ENCODE data around the gene TNIP2. TPM values are rescaled to one million over a fixed set of nuclear protein-coding genes. Genes with fewer than 3 reads are reported as not detected.

Gene TNIP2
- total and polyA plus RNA-seq, 2 of the 8 experiments (the other 6 are each of a cell fraction or from before 2014, with no cell fraction given) = 23.7 to 37.7 TPM

DNA sequence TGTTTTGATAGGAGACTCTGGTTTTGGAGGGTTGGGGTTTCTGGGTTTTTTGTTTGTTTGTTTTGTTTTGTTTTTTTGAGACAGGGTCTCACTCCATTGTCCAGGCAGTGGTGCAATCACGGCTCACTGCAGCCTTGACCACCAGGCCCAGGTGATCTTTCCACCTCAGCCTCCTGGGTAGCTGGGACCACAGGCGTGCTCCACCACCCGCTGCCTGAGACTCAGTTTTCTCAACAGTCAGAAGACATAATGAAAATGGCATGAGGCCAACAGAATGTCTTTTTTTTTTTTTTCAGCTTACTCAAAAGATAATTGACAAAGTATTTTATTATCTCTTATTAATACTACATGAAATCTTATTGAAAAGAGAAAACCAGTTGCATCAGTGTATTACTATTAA, 32.4 kb downstream of the TNIP2 start:
- H2BK5ac ChIP-seq (ENCODE audit: low read depth, low read length) = no peak overlapping the region
- no peak for DNase-seq (ENCODE audit: low read depth in 1 of 2, low spot score in 2 of 2)
- H2AK5ac ChIP-seq (ENCODE audit: low read depth, low read length) = no peak overlapping the region
- H2AFZ ChIP-seq (ENCODE audit: low read length) = no peak overlapping the region
- no peak overlapping the region for H3K4ac ChIP-seq (replicated peaks; ENCODE audit: insufficient read length, low read depth, low read length)
- H3K18ac ChIP-seq (ENCODE audit: extremely low read depth, low read length) = no peak overlapping the region
- H3K27ac ChIP-seq (ENCODE audit: low read depth, low read length) = no peak overlapping the region
- peaks cover 0 to 4% of the 10 kb centered on the region in 2 experiments for H4K20me1 ChIP-seq (replicated peaks in 1 of 2; ENCODE audit: control insufficient read depth in 1 of 2, insufficient read depth in 2 of 2, low read length in 2 of 2)
- peaks cover 0 to 22% (median 6%) of the 10 kb centered on the region in 4 experiments; a peak in 5 of 8 replicates for H3K36me3 ChIP-seq (ENCODE audit: control insufficient read depth in 2 of 4, insufficient read depth in 4 of 4, low read length in 3 of 4)
- no peak overlapping the region for H3K56ac ChIP-seq (replicated peaks; ENCODE audit: insufficient read length, low read depth, low read length)
- no peaks in the 10 kb centered on the region for H3K27me3 ChIP-seq (replicated peaks in 1 of 4; ENCODE audit: control insufficient read depth in 3 of 4, extremely low read depth in 1 of 4, insufficient read depth in 3 of 4, low read length in 3 of 4)
- 97% methylated on average over 3 of the region's 3 CpGs; no CpG with 5 or more reads in 1 of the 2 experiments for WGBS, 2 experiments (ENCODE audit: extremely low coverage in 1 of 2, insufficient coverage in 1 of 2, insufficient read length in 1 of 2, insufficient replicate concordance in 2 of 2, low coverage in 1 of 2, low lambda C conversion rate in 2 of 2, missing lambda C conversion rate in 1 of 2)
- no peak overlapping the region for H3K9ac ChIP-seq (replicated peaks in 1 of 4; ENCODE audit: extremely low read depth in 1 of 4, low read depth in 3 of 4, low read length in 3 of 4)
- H4K91ac ChIP-seq (replicated peaks; ENCODE audit: insufficient read length, low read length) = no peak overlapping the region
- FAIRE-seq = no peak
- no peak overlapping the region for H2BK120ac ChIP-seq (replicated peaks; ENCODE audit: low read depth, low read length)
- no peaks in the 10 kb centered on the region for H3K4me1 ChIP-seq (replicated peaks in 1 of 4; ENCODE audit: control insufficient read depth in 3 of 4, insufficient read depth in 4 of 4, low read length in 3 of 4)
- H3K14ac ChIP-seq (ENCODE audit: insufficient read length) = no peak overlapping the region
- H4K5ac ChIP-seq (ENCODE audit: insufficient read length, low read depth, low read length) = no peak overlapping the region
- no peak overlapping the region for H2BK20ac ChIP-seq (ENCODE audit: low read length)
- ChIA-PET POLR2A (ENCODE audit: partially characterized antibody) (no interaction called here), CTCF (ENCODE audit: partially characterized antibody) (interaction anchor here (1.2 kb wide), 1 partner anchor 504 kb away, joined by 4 read pairs; no protein-coding TSS in a partner anchor)
- H2BK12ac ChIP-seq (ENCODE audit: low read depth, low read length) = no peak overlapping the region
- no peak overlapping the region for H3K23ac ChIP-seq (ENCODE audit: insufficient read length)
- H3K79me2 ChIP-seq (ENCODE audit: control insufficient read depth in 1 of 2, insufficient read depth in 2 of 2, low read length in 2 of 2) = no peaks in the 10 kb centered on the region
- no peak overlapping the region for H2BK15ac ChIP-seq (ENCODE audit: low read length)
- no peaks in the 10 kb centered on the region for H3K23me2 ChIP-seq (ENCODE audit: low read depth, low read length)
- H3K79me1 ChIP-seq (ENCODE audit: low read depth, low read length) = no peaks in the 10 kb centered on the region
- no peak overlapping the region for H3K4me2 ChIP-seq (ENCODE audit: insufficient read depth in 1 of 2, low read depth in 2 of 2, low read length in 2 of 2)
- H3K4me3 ChIP-seq (ENCODE audit: extremely low read depth in 1 of 4, insufficient read depth in 2 of 4, low read depth in 3 of 4, low read length in 4 of 4) = no peak overlapping the region
- no peaks in the 10 kb centered on the region for H3K9me3 ChIP-seq (ENCODE audit: insufficient read depth in 2 of 2, low read depth in 1 of 2, low read length in 1 of 2)
- no peak overlapping the region for H4K8ac ChIP-seq (ENCODE audit: extremely low read depth, insufficient read depth, low read length)
- TF ChIP-seq CHD1 (IDR thresholded peaks at IDR 0.05; ENCODE audit: low read depth, low read length) (no peak), SIN3A (conservative IDR thresholded peaks at IDR 0.05 in 1 of 2, IDR thresholded peaks at IDR 0.05 in 1 of 2; ENCODE audit: low read depth in 1 of 2, low read length in 2 of 2) (no peak), EGR1 (IDR thresholded peaks at IDR 0.05; ENCODE audit: borderline replicate concordance, low read depth, low read length) (no peak), TEAD4 (IDR thresholded peaks at IDR 0.05; ENCODE audit: low read depth, low read length) (no peak), GTF2F1 (IDR thresholded peaks at IDR 0.05; ENCODE audit: borderline replicate concordance, low read depth, low read length) (no peak), SP2 (IDR thresholded peaks at IDR 0.05; ENCODE audit: low read length) (no peak), KDM1A (IDR thresholded peaks at IDR 0.05; ENCODE audit: borderline replicate concordance, low read length) (no peak), CHD2 (IDR thresholded peaks at IDR 0.05; ENCODE audit: low read length) (no peak), SRF (IDR thresholded peaks at IDR 0.05; ENCODE audit: low read depth, low read length) (no peak), POU5F1 (IDR thresholded peaks at IDR 0.05; ENCODE audit: low read depth, low read length) (no peak), SP4 (IDR thresholded peaks at IDR 0.05; ENCODE audit: low read length) (no peak), SIX5 (IDR thresholded peaks at IDR 0.05; ENCODE audit: low read depth, low read length) (no peak), YY1 (IDR thresholded peaks at IDR 0.05; ENCODE audit: low read depth, low read length) (no peak)
